ENCODE data around the gene SOX12. TPM values are rescaled to one million over a fixed set of nuclear protein-coding genes. Genes with fewer than 3 reads are reported as not detected.
"Not testable (repeated sequence)": the region's sequence is repeated elsewhere in the genome, so short reads cannot be mapped to it uniquely, and the experiment has no call there.

The SOX12 gene
- total RNA-seq, 4 donors from 2014 or later, result 2.4 to 21.9 (median 7.4) TPM

DNA sequence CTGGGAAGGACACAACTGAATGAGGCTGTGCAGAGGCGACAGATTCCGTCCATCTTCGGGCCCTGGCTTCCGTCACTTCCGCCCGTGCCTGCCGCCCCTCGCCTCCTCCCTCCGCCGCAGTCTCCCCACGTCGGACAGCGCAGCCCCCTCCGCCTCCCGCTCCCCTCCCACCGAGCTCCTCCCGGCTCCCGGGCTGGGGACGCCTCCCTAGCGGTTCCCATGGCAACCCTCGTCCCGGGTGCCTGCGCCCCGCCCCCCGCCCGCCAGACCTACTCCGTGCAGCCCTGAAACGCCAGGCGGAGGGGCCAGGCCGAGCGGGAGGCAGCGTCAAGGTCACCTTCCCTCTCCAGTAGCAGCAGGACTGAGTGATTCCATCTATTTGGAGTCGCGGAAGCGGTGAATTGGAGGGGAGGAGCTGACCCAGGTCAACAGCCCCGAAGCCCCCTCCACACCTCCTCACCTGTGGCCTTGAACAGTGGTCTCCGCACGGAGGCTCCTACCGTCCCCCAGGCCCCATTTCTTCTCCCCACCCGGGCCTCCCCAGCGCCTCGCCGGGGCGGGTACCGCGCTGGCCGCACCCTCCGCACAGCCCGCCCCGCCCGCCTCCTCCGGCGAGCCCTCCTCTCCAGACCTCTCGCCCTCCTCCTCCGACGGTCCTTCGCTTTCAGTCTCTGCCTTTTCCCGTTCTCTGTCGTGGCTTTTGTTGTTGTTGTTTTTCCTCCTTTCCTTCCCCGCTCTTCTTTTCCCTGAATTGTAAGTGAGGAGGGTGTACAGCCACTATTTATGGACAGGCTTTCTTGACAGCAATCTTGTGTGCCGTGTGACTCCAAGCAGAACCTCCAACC is 22.5 kb downstream of the SOX12 start:
- Histone ChIP-seq H3K27me3 (no peaks in the 10 kb centered on the region), H3K27ac (peak overlapping the region; percentile 84 to 97), H3K4me1 (peaks cover 0 to 4% of the 10 kb centered on the region in 2 donors), H3K36me3 (no peaks in the 10 kb centered on the region), H3K9me3 (no peaks in the 10 kb centered on the region), H3K4me3 (peak overlapping the region; percentile 77 to 83)
- peak; percentile 95 for DNase-seq
- intact Hi-C loops (cut with DNase I; ENCODE audit: low total_unique reads), result no loop called here
- TF ChIP-seq, protein P1, sequence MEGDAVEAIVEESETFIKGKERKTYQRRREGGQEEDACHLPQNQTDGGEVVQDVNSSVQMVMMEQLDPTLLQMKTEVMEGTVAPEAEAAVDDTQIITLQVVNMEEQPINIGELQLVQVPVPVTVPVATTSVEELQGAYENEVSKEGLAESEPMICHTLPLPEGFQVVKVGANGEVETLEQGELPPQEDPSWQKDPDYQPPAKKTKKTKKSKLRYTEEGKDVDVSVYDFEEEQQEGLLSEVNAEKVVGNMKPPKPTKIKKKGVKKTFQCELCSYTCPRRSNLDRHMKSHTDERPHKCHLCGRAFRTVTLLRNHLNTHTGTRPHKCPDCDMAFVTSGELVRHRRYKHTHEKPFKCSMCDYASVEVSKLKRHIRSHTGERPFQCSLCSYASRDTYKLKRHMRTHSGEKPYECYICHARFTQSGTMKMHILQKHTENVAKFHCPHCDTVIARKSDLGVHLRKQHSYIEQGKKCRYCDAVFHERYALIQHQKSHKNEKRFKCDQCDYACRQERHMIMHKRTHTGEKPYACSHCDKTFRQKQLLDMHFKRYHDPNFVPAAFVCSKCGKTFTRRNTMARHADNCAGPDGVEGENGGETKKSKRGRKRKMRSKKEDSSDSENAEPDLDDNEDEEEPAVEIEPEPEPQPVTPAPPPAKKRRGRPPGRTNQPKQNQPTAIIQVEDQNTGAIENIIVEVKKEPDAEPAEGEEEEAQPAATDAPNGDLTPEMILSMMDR (IDR thresholded peaks at IDR 0.05), result peak in 1 of 4 experiments; percentile 9
- TF ChIP-seq POLR2A (IDR thresholded peaks at IDR 0.05), result peak; percentile 28 to 70

DNA sequence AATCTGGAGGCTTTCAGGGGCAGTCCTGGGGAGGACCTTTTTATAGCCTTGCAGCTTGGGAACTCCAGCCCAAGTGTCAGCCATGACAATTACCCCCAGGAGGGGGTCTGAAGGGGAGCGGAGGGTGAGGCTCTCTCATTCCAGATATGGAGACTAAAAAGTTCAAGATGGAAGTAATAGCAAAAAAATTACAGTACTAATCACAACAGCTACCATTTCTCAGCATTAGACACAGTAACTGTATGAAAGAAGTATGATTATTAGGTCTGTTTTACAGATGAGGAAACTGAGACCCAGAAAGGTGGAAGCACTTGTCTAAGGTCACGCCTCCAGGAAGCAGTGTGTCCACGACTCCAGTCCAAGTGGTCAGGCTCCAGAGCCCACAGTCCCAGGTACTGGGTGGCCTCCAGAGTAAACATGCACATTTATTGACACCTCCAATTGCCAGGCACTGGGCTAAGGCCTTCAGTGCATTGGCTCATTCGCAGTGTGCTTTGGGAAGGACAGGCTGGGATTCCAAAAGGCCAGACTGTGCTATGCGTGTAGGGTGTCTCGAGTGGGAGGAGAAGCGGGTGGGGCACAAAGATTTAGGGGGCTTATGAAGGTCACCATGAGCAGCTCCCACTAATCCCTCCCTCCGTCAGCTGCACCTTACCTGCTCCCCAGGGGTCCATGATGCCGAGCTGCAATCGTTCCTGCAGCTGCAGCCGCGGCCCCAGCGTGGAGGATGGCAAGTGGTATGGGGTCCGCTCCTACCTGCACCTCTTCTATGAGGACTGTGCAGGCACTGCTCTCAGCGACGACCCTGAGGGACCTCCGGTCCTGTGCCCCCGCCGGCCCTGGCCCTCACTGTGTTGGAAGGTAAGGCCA is 23.9 kb downstream of the SOX12 start:
- intact Hi-C loops (cut with DNase I; ENCODE audit: low total_unique reads), result no loop called here
- H3K27ac ChIP-seq, result peak overlapping the region; percentile 84 to 97
- no peak overlapping the region for H3K4me3 ChIP-seq

DNA sequence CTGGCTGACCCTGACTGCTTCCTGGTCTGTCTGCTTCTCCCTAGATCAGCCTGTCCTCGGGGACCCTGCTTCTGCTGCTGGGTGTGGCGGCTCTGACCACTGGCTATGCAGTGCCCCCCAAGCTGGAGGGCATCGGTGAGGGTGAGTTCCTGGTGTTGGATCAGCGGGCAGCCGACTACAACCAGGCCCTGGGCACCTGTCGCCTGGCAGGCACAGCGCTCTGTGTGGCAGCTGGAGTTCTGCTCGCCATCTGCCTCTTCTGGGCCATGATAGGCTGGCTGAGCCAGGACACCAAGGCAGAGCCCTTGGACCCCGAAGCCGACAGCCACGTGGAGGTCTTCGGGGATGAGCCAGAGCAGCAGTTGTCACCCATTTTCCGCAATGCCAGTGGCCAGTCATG is 27.8 kb downstream of the SOX12 start:
- Histone ChIP-seq H3K4me3 (no peak overlapping the region), H3K9me3 (no peaks in the 10 kb centered on the region), H3K27ac (no peak overlapping the region), H3K36me3 (no peaks in the 10 kb centered on the region), H3K27me3 (no peaks in the 10 kb centered on the region), H3K4me1 (no peaks in the 10 kb centered on the region)
- TF ChIP-seq POLR2A (IDR thresholded peaks at IDR 0.05), result no peak
- TF ChIP-seq, protein P1 (IDR thresholded peaks at IDR 0.05), result no peak
- intact Hi-C loops (cut with DNase I; ENCODE audit: low total_unique reads), result loop anchor here (5.0 to 10.0 kb wide), 2 partner anchors 124 to 382 kb away; no protein-coding TSS in a partner anchor
- DNase-seq, result no peak

More for the DNA sequence above, 23.9 kb downstream of the SOX12 start:
- Histone ChIP-seq H3K9me3 (no peaks in the 10 kb centered on the region), H3K27me3 (no peaks in the 10 kb centered on the region), H3K36me3 (no peaks in the 10 kb centered on the region), H3K4me1 (peaks cover 0 to 4% of the 10 kb centered on the region in 2 donors)
- no peak for DNase-seq
- no peak for TF ChIP-seq POLR2A (IDR thresholded peaks at IDR 0.05)
- TF ChIP-seq, protein P1 (IDR thresholded peaks at IDR 0.05), result no peak

DNA sequence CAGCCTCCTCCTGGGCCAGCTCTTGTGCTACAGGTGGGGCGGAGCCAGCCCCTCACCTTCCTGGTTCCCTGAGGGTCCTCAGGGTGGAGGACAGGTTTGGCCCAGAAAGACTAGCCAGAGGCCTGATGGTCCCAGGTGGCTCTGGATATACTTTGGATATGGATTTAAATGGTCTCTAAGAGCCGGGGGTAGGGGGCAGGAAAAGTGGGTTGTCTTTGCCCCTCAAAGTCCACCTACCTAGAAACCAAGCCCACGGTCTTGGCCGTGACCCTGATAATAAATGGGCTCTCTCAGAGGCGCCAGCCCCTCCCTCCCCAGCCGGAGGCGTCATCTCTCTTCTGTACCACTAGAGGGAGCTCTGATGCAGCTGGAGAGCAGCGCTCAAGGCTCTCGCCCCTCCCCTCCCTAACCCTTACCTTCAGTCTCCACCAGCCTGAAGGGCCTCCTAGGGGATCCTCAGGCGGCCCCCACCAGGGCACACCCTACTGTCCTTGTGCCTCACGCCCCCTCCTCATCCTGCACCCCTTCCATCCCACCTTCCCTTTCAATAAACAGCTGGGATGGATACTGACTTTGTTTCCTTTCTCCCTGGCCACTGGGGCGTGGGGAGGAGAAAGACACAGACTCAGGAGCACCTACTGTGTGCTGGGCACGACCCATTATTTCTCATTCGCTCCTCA is 29.1 kb downstream of the SOX12 start:
- Histone ChIP-seq H3K4me3 (no peak overlapping the region), H3K27ac (no peak overlapping the region), H3K36me3 (no peaks in the 10 kb centered on the region), H3K27me3 (no peaks in the 10 kb centered on the region), H3K9me3 (no peaks in the 10 kb centered on the region), H3K4me1 (no peaks in the 10 kb centered on the region)
- intact Hi-C loops (cut with DNase I; ENCODE audit: low total_unique reads), result loop anchor here (5.0 to 10.0 kb wide), 2 partner anchors 123 to 380 kb away; no protein-coding TSS in a partner anchor
- TF ChIP-seq POLR2A (IDR thresholded peaks at IDR 0.05), result no peak
- TF ChIP-seq, protein P1 (IDR thresholded peaks at IDR 0.05), result peak; percentile 90 to 97 (median 93)
- DNase-seq, result peak; percentile 74 to 76

DNA sequence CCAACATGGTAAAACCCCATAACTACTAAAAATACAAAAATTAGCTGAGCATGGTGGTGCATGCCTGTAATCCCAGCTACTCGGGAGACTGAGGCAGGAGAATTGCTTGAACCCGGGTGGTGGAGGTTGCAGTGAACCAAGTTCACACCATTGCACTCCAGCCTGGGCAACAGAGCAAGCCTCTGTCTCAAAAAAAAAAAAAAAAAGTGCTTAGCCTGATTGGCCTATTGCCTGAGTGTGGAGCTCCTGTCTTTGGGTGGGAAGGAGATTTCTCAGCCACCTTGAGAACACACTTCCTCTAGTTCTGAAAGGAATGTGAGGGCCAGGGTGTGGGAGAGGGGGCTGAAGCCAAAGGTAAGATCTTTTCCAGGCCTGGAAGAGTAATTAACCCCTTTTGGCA is 30.8 kb downstream of the SOX12 start:
- not testable (repeated sequence) for H3K4me3 ChIP-seq, H3K4me1 ChIP-seq, H3K9me3 ChIP-seq, H3K27me3 ChIP-seq, H3K27ac ChIP-seq, DNase-seq, H3K36me3 ChIP-seq
- intact Hi-C loops (cut with DNase I; ENCODE audit: low total_unique reads), result loop anchor here (10.0 kb wide), 1 partner anchor 379 kb away; no protein-coding TSS in a partner anchor

Measured in uterus (tissue), 4 donors.